HL-60 (cell line): ENCODE results near the gene SMIM13.

Experiments used
- DNase-seq, 2 experiments: peaks; one replicate each; pipeline ENCODE4 v3.0.0-alpha.2; 2010 to 2020; ENCODE audit warnings: low read depth in 1 of 2, low spot score in 1 of 2
- H3K27ac ChIP-seq: fragments of 250-450 bp; sonication (Bioruptor Pico); replicated peaks from 2 replicates; pipeline ENCODE4 v1.5.1; 2020; ENCODE audit warnings: mild to moderate bottlenecking, moderate library complexity
- H3K27me3 ChIP-seq: fragments of 250-450 bp; sonication (Bioruptor Pico); 2 replicates; pipeline ENCODE4 v1.5.1; 2021; ENCODE audit warnings: mild to moderate bottlenecking, moderate library complexity; ENCODE audit not compliant: insufficient read depth, poor library complexity, severe bottlenecking
- H3K4me3 ChIP-seq: replicated peaks from 2 replicates; pipeline ENCODE4 v1.5.1; 2011; ENCODE audit warnings: mild to moderate bottlenecking, control low read depth, low read length; ENCODE audit not compliant: insufficient read depth
- GABPA ChIP-seq: IDR thresholded peaks from 2 replicates; pipeline ENCODE4 v1.6.1; 2012; ENCODE audit warnings: low read depth
- POLR2AphosphoS5 ChIP-seq: IDR thresholded peaks from 2 replicates; pipeline ENCODE4 v1.6.1; 2012; ENCODE audit warnings: low read depth
- SPI1 ChIP-seq: IDR thresholded peaks from 2 replicates; pipeline ENCODE4 v1.6.1; 2012; ENCODE audit warnings: low read depth, mild to moderate bottlenecking, borderline replicate concordance
- TF ChIP-seq, protein P1 (sequence below): IDR thresholded peaks from 2 replicates; pipeline ENCODE4 v1.6.1; 2012; ENCODE audit warnings: low read depth; ENCODE audit not compliant: insufficient replicate concordance
- TF ChIP-seq, protein P2 (sequence below): IDR thresholded peaks from one replicate; pipeline ENCODE4 v1.5.1; 2011; ENCODE audit warnings: low read length, control low read depth, inconsistent platforms; ENCODE audit not compliant: insufficient read depth

SMIM13 gene

DNA sequence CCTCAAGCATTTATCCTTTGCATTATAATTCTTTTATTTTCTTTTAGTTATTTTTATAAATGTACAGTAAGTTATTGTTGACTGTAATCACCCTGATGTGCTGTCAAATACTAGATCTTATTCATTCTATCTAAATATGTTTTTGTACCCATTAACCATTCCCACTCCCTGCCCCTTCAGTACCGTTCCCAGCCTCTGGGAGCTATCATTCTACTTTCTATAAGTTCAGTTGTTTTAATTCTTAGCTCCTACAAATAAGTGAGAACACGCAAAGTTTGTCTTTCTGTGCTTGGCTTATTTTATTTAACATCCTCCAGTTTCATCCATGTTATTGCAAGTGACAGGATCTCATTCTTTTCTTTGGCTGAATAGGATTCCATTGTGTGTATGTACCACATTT is 30.3 kb downstream of the SMIM13 start:
- H3K27me3 ChIP-seq = no peaks in the 10 kb centered on the region
- no peak overlapping the region for H3K4me3 ChIP-seq
- H3K27ac ChIP-seq = no peak overlapping the region
- no peak for DNase-seq
- TF ChIP-seq GABPA (no peak), POLR2AphosphoS5 (no peak), SPI1 (no peak)
- TF ChIP-seq, protein P1, sequence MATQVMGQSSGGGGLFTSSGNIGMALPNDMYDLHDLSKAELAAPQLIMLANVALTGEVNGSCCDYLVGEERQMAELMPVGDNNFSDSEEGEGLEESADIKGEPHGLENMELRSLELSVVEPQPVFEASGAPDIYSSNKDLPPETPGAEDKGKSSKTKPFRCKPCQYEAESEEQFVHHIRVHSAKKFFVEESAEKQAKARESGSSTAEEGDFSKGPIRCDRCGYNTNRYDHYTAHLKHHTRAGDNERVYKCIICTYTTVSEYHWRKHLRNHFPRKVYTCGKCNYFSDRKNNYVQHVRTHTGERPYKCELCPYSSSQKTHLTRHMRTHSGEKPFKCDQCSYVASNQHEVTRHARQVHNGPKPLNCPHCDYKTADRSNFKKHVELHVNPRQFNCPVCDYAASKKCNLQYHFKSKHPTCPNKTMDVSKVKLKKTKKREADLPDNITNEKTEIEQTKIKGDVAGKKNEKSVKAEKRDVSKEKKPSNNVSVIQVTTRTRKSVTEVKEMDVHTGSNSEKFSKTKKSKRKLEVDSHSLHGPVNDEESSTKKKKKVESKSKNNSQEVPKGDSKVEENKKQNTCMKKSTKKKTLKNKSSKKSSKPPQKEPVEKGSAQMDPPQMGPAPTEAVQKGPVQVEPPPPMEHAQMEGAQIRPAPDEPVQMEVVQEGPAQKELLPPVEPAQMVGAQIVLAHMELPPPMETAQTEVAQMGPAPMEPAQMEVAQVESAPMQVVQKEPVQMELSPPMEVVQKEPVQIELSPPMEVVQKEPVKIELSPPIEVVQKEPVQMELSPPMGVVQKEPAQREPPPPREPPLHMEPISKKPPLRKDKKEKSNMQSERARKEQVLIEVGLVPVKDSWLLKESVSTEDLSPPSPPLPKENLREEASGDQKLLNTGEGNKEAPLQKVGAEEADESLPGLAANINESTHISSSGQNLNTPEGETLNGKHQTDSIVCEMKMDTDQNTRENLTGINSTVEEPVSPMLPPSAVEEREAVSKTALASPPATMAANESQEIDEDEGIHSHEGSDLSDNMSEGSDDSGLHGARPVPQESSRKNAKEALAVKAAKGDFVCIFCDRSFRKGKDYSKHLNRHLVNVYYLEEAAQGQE = no peak
- TF ChIP-seq, protein P2, sequence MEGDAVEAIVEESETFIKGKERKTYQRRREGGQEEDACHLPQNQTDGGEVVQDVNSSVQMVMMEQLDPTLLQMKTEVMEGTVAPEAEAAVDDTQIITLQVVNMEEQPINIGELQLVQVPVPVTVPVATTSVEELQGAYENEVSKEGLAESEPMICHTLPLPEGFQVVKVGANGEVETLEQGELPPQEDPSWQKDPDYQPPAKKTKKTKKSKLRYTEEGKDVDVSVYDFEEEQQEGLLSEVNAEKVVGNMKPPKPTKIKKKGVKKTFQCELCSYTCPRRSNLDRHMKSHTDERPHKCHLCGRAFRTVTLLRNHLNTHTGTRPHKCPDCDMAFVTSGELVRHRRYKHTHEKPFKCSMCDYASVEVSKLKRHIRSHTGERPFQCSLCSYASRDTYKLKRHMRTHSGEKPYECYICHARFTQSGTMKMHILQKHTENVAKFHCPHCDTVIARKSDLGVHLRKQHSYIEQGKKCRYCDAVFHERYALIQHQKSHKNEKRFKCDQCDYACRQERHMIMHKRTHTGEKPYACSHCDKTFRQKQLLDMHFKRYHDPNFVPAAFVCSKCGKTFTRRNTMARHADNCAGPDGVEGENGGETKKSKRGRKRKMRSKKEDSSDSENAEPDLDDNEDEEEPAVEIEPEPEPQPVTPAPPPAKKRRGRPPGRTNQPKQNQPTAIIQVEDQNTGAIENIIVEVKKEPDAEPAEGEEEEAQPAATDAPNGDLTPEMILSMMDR = no peak

DNA sequence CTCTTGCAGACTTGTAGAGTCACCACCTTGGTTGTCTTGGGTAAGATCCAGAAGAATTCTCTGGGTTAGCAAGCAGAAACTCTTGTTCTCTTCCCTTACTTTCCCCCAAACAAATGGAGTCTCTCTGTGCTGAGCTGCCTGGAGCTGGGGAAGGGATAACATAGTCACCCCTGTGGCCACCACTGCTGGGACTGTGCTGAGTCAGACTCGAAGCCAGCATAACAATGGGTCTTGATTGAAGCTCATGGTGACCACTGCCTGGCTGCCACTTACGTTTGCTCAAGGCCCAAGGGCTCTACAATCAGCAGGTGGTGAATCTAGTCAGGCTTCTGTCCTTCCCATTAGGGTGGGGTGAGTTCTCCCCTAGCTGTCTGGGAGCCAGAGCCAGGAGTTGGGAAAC is 33.2 kb downstream of the SMIM13 start:
- Histone ChIP-seq H3K27ac (no peak overlapping the region), H3K27me3 (no peaks in the 10 kb centered on the region), H3K4me3 (no peak overlapping the region)
- TF ChIP-seq POLR2AphosphoS5 (no peak), GABPA (no peak), SPI1 (no peak)
- TF ChIP-seq, protein P1 = no peak
- TF ChIP-seq, protein P2 = no peak
- DNase-seq = no peak

DNA sequence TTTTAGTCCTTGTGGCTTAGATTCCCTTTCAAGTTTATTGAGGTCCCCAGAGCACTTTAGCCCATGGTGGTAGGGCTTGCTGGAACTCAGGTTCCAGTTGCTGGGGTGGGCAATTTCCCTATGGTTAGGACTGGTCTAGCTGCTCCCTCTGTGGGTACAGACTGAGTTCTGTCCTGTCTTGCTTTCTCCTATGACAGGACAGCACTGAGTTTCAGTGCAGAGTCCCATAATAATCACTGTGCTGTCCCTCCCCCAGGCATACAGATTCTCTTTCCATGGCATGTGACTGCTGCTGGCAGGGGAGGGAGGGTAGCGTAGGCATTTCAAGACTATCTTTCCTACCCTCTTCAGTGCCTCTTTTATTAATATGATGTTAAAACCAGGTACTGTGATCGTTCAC is 35.0 kb downstream of the SMIM13 start:
- TF ChIP-seq GABPA (no peak), SPI1 (no peak), POLR2AphosphoS5 (no peak)
- TF ChIP-seq, protein P2 = no peak
- TF ChIP-seq, protein P1 = no peak
- Histone ChIP-seq H3K27ac (no peak overlapping the region), H3K4me3 (no peak overlapping the region), H3K27me3 (no peaks in the 10 kb centered on the region)
- no peak for DNase-seq
